ENCODE results near the gene CGA.

- TF ChIP-seq CTCF (IDR thresholded peaks at IDR 0.05) (no peak), POLR2A (IDR thresholded peaks at IDR 0.05) (no peak)
Observed at GRCh38 chr6:87054143-87054833, 40.6 kb downstream of the CGA start.

All from uterus (tissue), 2 donors.